ENCODE data around the gene IQSEC1.

IQSEC1 gene

DNA sequence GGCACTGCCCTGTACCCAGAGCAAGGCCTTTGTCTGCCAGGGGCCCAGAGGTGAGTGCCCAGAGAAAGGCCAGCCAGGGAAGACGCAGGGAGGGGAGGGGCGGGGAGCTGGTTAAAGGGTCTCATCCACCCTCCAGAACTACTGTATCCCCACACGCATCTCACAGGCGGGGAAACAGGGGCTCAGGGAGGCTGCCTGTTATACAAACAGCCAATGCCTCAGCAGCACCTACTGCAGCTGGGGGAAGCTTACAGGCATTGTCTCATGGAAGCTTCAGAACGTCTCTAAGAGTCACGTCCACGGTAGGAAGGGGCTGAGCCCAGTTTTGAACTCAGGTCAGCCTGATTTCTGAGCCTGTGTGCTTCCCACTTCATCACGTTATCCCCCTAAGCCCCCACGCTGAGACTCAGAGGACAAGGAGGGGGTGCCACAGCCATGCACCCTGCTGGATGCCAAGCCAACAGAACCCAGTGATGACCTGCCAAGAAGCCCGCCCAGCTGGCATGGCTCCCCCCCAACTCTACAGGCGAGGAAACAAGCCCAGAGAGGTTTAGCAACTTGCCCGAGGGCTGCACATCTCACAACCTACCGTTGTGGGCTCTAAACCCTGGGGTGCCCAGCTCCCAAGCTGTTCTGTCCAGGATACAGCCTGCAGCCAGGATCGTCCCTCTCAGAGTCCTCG, 54.5 kb downstream of the IQSEC1 start:
- no peak overlapping the region for H3K4me3 Mint-ChIP-seq
- H3K4me1 Mint-ChIP-seq = peaks cover 42% of the 10 kb centered on the region
- peaks cover 10% of the 10 kb centered on the region for H3K36me3 Mint-ChIP-seq
- DNase-seq (ENCODE audit: low spot score in 2 of 2) (no peak), ATAC-seq (no peak)
- H3K9me3 Mint-ChIP-seq = no peaks in the 10 kb centered on the region
- peak overlapping the region; percentile 17 for H3K27ac Mint-ChIP-seq

DNA sequence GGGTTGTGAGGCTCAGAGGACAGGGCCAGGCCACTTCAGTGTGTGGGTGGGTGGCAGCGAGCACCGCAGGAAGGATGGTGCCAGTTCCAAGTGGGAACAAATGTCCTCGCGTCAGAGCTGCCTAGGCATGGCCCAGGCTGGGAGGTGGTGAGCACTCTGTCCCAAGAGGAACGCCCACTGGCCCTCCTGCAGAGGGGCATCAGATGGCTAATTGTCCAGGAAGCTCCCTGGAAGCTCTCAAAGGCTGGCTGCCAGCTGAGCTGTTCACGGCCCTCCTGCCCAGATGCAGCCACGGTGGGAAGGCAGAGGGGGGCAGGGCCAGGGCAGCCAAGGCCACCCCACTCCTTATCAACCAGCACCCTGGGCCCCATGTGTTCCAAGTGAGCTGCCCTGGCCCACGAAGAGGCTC, 55.2 kb downstream of the IQSEC1 start:
- Mint-ChIP-seq H3K4me1 (peaks cover 47% of the 10 kb centered on the region), H3K9me3 (no peaks in the 10 kb centered on the region), H3K27ac (peak overlapping the region; percentile 98), H3K36me3 (peaks cover 14% of the 10 kb centered on the region), H3K4me3 (no peak overlapping the region)
- DNase-seq (ENCODE audit: low spot score in 2 of 2) = no peak
- ATAC-seq = no peak

DNA sequence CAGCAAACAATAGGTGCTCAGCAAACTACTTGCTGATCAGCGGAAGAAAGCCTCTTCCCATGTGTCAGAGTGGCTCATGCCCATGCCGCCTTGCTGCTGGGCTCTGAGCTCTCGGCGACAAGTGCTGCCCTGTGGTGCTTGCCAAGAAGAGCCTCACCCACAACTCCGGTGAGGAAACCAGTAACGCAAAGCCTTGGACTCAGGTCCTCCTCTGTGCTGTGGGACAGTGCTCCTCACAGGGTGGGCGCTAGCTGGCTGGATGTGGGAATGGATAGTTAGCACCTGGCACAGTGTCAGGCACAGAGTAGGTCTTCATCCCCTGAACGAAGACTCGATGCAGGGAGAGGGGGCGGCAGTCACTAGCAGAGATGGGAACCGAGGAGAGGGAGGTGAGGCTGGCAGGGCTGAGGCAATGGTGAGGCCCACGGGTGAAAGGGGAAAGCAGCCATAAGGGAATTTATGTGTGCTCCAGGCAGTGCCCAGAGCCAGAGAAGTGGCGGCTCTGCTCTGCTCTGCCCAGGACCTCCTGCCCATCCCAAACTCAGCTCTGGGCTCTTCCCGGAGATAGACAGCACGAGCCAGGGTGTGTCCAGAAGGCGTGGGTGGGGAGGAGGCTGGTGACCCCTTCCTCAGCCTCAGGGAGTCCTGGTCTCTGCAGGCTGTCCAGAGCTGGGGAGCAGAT, 55.7 kb downstream of the IQSEC1 start:
- Mint-ChIP-seq H3K27ac (peak overlapping the region; percentile 98), H3K4me1 (peaks cover 53% of the 10 kb centered on the region), H3K36me3 (peaks cover 20% of the 10 kb centered on the region), H3K9me3 (no peaks in the 10 kb centered on the region), H3K4me3 (peak overlapping the region; percentile 81)
- DNase-seq (ENCODE audit: low spot score in 2 of 2) = no peak
- ATAC-seq = no peak

DNA sequence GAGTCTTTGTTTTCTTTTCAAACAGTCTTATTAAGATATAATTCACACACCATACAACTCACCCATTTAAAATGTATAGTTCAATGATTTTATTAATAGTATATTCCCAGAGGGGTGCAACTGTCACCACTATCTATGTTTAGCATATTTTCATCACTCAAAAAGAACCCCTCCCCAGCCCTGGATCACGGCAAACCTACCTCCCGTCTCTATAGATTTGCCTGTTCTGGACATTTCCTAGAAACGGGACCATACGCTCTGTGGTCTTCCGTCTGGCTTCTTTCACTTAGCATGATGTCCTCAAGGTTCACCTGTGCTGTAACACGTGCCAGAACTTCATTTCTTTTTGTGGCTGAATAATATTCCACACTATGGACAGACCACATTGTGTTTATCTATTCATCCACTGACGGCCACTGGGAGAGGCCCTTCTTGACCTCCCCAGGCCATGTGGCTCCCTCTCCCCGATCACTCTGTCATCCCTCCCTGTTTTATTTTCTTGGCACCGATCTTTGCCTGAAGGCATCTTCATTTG, 56.4 kb downstream of the IQSEC1 start:
- no peak for DNase-seq (ENCODE audit: low spot score in 2 of 2)
- no peak for ATAC-seq
- Mint-ChIP-seq H3K36me3 (peaks cover 26% of the 10 kb centered on the region), H3K9me3 (no peaks in the 10 kb centered on the region), H3K4me3 (peak overlapping the region; percentile 81), H3K27ac (peak overlapping the region; percentile 98), H3K4me1 (peaks cover 60% of the 10 kb centered on the region)

DNA sequence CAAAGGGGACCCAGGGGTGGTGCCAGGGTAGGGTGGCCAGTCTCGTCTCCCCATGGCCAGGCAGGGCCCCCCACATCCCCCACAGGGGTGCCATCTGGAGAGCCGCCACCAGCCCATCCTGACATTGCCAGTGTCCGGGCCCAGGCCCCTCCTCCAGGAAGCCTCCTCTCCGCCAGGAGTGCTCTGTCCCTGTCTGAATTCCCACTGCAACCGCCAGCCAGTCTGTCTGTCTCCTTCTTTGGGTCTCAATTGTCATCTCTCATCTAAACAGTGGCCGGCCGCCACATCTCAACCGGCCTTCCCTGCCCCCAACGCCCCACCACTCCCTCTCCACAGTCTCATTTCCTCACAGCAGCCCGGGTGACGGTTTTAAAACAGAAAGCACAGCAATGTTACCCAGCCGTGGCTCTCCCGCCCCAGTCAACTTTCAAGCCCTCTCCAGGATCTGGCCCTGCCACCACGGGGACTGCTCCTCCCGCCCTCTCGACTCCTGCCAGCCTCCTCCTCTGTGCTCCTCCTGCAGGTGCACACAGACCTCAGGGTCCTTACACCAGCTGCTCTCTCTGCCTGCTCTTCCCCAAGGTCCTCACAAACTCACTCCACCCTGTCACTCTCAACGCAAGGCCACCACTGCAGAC, 57.0 kb downstream of the IQSEC1 start:
- peaks cover 26% of the 10 kb centered on the region for H3K36me3 Mint-ChIP-seq
- no peaks in the 10 kb centered on the region for H3K9me3 Mint-ChIP-seq
- H3K27ac Mint-ChIP-seq = peak overlapping the region; percentile 98
- peak in 1 of 2 donors; percentile 38 for DNase-seq (ENCODE audit: low spot score in 2 of 2)
- H3K4me3 Mint-ChIP-seq = peak overlapping the region; percentile 81
- H3K4me1 Mint-ChIP-seq = peaks cover 66% of the 10 kb centered on the region
- ATAC-seq = peak; percentile 38

DNA sequence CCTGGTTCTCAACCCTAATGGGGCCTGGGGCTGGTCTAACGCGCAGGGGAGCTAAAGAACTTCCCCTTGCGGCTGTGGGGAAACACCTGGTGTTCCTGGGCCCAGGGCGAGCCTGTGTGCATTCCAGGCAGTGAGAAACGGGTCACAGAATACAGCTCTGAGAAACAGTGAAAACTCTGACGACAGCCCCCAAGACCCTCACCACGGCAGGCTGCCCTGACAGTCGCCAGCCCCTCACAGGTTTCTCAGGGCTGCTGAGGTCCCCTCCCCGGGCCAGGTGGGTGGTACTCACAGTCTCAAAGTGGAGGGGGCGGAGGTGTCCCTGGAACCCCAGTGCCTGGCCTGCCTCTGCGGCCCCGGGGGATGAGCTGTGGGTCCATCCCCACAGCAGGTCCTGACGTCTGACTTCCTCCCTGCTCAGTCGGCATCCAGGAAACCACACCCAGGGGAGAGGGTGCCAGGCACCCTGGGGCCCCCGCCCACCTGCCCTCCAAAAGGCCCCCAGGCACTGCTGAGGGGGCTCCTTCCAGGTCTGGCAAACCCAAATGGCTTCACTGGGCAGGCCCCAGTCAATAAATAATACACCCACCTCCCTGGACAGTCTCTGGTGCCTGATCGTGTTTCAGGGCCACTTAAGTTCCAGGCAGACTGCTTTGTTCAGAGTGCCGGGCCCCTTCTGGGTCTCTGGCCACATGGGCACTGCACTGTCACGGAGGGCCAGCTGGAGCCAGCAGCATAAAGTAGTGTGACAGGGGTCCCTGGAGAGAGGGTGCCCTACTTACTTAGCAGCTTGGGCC, 57.7 kb downstream of the IQSEC1 start:
- peaks cover 32% of the 10 kb centered on the region for H3K36me3 Mint-ChIP-seq
- peak; percentile 25 for ATAC-seq
- no peaks in the 10 kb centered on the region for H3K9me3 Mint-ChIP-seq
- peak overlapping the region; percentile 98 for H3K27ac Mint-ChIP-seq
- peak overlapping the region; percentile 81 for H3K4me3 Mint-ChIP-seq
- H3K4me1 Mint-ChIP-seq = peaks cover 73% of the 10 kb centered on the region
- DNase-seq (ENCODE audit: low spot score in 2 of 2) = peak; percentile 34 to 80

DNA sequence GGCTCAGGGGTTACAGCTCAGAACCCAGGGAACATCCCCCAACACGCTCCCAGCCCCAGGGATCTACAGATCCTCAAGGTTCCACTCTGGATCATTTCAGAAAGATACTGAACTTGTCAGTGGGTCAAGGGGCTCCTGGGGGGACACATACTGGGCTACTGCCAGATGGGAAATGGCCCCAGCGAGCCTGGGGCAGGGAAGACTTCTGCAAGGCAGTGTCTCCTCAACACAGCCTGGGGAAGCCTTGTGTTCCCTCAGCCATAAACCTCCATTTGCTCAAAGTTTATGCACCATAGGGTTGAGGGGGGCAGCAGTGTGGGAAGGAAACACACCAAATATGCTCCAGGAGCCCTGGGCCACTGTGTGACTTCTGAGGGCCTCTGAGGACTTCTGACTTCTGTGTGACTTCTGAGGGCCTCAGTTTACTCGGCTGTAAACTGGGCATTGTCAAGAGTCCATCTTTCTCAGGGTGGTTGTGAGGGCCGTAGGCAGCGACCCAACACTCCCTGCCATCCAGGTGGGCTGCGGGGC, 58.4 kb downstream of the IQSEC1 start:
- DNase-seq (ENCODE audit: low spot score in 2 of 2) = no peak
- H3K36me3 Mint-ChIP-seq = peaks cover 32% of the 10 kb centered on the region

DNA sequence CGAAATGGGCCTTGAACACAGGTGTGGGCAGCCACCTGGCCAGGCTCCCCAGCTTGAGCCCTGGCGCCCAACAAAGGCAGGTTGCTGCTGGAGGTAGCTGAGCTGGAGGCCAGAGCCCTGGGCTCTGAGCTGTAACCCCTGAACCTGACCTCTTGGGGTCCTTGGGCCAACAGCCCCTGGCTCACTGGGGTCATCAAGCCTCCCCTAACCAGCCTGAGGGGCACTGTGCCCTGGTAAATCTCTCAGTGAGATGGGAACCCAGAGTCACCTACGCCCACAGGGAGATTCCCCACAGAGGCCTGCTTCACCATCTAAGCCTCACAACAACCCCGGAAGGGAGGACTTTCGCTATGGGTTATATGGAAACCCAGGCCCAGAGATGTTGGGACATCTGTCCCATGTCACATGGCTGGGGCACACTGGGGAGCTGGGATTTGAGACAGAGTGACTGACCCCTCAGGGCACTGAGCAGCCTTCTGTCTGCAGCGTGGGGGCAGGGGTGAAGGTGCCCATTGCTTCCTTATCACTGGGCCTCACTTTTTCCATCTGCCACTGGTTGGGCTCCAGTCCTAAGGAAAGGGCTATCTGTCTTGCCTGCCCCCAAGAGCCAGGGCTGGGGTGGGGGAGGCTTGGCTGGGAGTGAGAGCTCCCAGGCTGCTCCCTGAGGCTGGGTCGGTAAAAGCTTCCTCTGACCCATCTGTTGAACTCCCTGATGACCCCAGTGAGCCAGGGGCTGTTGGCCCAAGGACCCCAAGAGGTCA, 59.1 kb downstream of the IQSEC1 start:
- Mint-ChIP-seq H3K9me3 (no peaks in the 10 kb centered on the region), H3K36me3 (peaks cover 37% of the 10 kb centered on the region), H3K4me1 (peaks cover 86% of the 10 kb centered on the region), H3K4me3 (peak overlapping the region; percentile 81), H3K27ac (peak overlapping the region; percentile 98)
- DNase-seq (ENCODE audit: low spot score in 2 of 2) (peak; percentile 35 to 71), ATAC-seq (no peak)

More for the DNA sequence above, 58.4 kb downstream of the IQSEC1 start:
- Mint-ChIP-seq H3K4me1 (peaks cover 80% of the 10 kb centered on the region), H3K27ac (peak overlapping the region; percentile 98), H3K9me3 (no peaks in the 10 kb centered on the region), H3K4me3 (peak overlapping the region; percentile 81)
- no peak for ATAC-seq

DNA sequence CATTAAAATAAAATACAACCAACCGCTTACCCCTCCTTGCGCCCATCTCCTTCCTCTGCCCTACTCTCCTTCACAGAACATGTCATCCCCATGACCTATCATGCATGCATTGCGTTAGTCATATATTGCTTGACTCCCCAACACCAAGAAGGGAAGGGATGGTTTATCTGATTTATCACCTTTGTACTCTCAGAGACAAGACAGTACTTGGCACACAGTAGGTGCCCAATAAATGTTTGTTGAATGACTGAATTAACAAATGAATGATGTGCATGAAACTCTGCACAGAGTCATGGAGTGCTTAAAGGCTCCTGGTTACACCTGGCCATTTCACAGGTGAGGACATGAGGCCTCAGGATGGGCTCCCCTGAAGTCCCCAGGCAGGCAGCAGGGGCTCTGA, 59.7 kb downstream of the IQSEC1 start:
- peaks cover 92% of the 10 kb centered on the region for H3K4me1 Mint-ChIP-seq
- peak; percentile 25 for ATAC-seq
- peaks cover 40% of the 10 kb centered on the region for H3K36me3 Mint-ChIP-seq
- H3K27ac Mint-ChIP-seq = peak overlapping the region; percentile 98
- no peak for DNase-seq (ENCODE audit: low spot score in 2 of 2)
- peak overlapping the region; percentile 81 for H3K4me3 Mint-ChIP-seq
- H3K9me3 Mint-ChIP-seq = no peaks in the 10 kb centered on the region

DNA sequence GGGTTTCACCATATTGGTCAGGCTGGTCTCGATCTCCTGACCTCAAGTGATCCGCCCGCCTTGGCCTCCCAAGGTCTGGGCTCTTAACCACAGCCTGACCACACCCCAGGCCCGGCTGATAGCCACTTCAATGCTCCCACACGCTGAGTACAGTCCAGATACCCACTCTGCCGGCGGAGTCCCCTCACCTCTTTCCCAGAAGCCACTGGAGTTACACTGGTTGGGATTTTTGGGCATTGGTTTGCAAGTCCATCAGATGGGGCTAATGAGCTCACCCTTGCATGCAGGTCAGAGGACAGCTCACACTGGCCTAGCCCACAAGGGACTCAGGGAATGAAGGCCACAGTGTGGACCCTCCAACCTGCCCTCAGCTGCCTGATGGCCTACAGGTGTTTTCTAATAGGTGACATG, 60.1 kb downstream of the IQSEC1 start:
- ATAC-seq (no peak), DNase-seq (ENCODE audit: low spot score in 2 of 2) (no peak)
- H3K4me3 Mint-ChIP-seq = peak overlapping the region; percentile 81
- H3K36me3 Mint-ChIP-seq = peaks cover 40% of the 10 kb centered on the region
- no peaks in the 10 kb centered on the region for H3K9me3 Mint-ChIP-seq
- H3K27ac Mint-ChIP-seq = peak overlapping the region; percentile 98
- H3K4me1 Mint-ChIP-seq = peaks cover 96% of the 10 kb centered on the region

DNA sequence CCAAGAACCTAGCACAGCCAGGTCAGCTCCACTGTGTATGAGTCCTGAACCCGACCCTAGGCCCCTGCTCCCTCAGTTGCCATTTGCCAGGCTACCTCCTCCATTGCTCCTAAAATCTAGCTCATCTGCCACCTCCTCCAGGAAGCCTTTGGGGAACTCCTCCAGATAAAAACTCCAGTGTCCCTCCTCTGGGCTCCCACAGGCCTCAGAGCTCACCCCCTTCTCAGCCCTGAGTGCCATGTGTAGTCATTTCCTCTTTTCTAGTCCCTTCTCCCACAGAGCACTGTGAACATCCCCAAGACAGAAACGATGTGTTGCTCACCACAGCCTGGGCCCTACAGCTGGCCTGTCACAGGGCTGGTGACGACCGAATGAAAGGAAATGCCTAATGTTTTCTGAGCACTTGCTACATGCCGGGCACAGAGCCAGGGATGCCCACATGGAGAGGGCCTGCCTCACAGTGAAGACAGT, 61.0 kb downstream of the IQSEC1 start:
- Mint-ChIP-seq H3K9me3 (no peaks in the 10 kb centered on the region), H3K4me1 (peaks cover 96% of the 10 kb centered on the region), H3K27ac (peak overlapping the region; percentile 98), H3K36me3 (peaks cover 40% of the 10 kb centered on the region), H3K4me3 (peak overlapping the region; percentile 81)
- DNase-seq (ENCODE audit: low spot score in 2 of 2) = peak; percentile 30 to 77
- ATAC-seq = peak; percentile 77

DNA sequence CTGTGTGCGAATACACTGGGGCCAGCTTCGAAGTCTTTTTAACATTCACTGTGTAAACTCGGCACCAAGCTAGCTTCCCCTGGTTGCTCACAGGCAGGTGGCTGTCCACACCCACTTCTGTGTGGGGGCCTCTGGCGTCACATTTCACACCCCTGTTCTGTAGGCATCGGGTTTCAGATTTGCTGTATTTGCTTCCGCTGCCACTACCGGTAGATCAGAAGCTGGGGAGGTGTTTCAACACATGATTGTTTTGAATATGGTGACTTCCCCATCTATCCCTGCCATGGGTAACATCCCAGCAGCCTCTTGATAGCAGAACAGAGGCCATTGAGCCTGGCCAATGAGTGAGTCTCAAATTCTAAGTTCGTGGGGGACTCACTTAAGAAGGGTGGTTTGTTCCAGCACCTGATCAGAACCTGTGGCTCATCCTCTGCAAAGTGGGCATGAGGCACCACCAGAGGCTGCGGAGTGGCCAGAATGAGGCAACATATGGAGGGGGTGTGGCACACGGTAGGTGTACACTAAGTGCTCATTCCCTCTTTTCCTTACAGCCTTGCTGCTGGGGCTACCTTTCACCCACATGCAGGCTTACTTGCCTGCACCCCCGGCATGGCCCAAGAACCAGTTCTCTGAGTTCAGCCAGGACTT, 61.5 kb downstream of the IQSEC1 start:
- Mint-ChIP-seq H3K4me3 (peak overlapping the region; percentile 81), H3K9me3 (no peaks in the 10 kb centered on the region), H3K27ac (peak overlapping the region; percentile 98), H3K36me3 (peaks cover 39% of the 10 kb centered on the region), H3K4me1 (peaks cover 96% of the 10 kb centered on the region)
- DNase-seq (ENCODE audit: low spot score in 2 of 2) (peak; percentile 59 to 89), ATAC-seq (peak; percentile 77)

DNA sequence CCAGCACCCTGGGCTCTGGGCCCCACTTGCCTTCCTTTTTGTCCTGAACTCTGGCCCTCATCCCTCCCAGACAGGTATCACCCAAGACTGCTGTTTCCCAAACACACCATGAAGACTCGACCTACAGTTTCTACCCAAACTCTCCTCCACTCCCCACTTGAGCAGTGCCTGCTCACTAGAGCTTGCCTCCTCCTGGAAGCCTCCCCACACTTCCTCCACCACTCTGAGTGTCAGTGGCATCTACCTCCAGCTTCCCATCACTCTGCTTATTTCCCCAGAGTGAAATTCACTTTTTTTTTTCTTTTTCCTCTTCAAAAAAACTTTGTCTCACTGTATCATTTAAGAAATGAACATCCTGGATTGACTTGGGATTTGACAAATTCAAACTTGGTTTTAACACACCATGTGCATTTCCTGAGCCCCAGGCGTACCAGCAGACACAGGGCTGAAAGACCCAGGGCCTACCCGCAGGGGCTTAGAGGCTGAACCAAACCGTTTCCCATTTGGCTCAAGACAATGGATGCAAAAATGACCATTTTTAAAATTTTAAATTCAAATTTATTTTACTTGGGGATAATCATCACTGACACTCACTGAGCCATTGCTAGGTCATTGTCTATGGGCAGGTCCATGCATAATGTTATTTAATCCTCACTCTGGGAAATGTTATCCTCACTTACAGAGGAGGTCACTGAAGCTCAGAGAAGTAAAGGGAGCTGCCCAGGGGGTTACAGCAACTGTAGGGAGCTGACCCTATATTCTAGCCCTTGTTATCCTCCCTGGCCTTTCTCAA, 62.3 kb downstream of the IQSEC1 start:
- peaks cover 32% of the 10 kb centered on the region for H3K36me3 Mint-ChIP-seq
- DNase-seq (ENCODE audit: low spot score in 2 of 2) (no peak), ATAC-seq (no peak)
- no peaks in the 10 kb centered on the region for H3K9me3 Mint-ChIP-seq
- H3K27ac Mint-ChIP-seq = peak overlapping the region; percentile 98
- H3K4me3 Mint-ChIP-seq = peak overlapping the region; percentile 81
- peaks cover 96% of the 10 kb centered on the region for H3K4me1 Mint-ChIP-seq
